ENCODE measurements around the gene ZBTB21.

GRCh38 chr21:42040411-42041180 lies 30.4 kb upstream of the ZBTB21 start:
- TF ChIP-seq CTCF (IDR thresholded peaks at IDR 0.05) (no peak), EZH2 (IDR thresholded peaks at IDR 0.05) (no peak)

Measured in neural progenitor cell (in vitro differentiated cells).